Gastroesophageal sphincter (tissue), 3 donors: ENCODE measurements around the gene UBR2.

Experiments used
- CTCF ChIP-seq, 4 experiments: fragments of 200-600 bp in 2 of 4; fragments of 450-650 bp in 2 of 4; sonication (generic) in 1 of 4; IDR thresholded peaks; one replicate each; pipeline ENCODE4 v1.5.1; 2017 to 2019; ENCODE audit warnings: antibody characterized with exemption in 4 of 4, mild to moderate bottlenecking in 2 of 4, moderate library complexity in 2 of 4
- EP300 ChIP-seq: sonication (generic); formaldehyde crosslinking; IDR thresholded peaks from one replicate; pipeline ENCODE4 v1.6.1; 2017; ENCODE audit warnings: antibody characterized with exemption, mild to moderate bottlenecking
- POLR2A ChIP-seq, 2 donors: fragments of 450-650 bp; IDR thresholded peaks; one replicate each; pipeline ENCODE4 v1.6.1; 2017; ENCODE audit warnings: antibody characterized with exemption in 2 of 2, mild to moderate bottlenecking in 2 of 2, moderate library complexity in 1 of 2
- POLR2AphosphoS5 ChIP-seq: sonication (generic); formaldehyde crosslinking; IDR thresholded peaks from one replicate; pipeline ENCODE4 v1.6.1; 2017; ENCODE audit warnings: antibody characterized with exemption

GRCh38 chr6:42615518-42615917 lies 51.7 kb downstream of the UBR2 start:
- TF ChIP-seq CTCF (IDR thresholded peaks at IDR 0.05) (no peak), POLR2A (IDR thresholded peaks at IDR 0.05) (no peak), POLR2AphosphoS5 (no peak), EP300 (no peak)
